Bladder microvascular endothelial cell (primary cell): ENCODE data around the gene ABCA8. TPM values are rescaled to one million over a fixed set of nuclear protein-coding genes. Genes with fewer than 3 reads are reported as not detected.

Source experiments
- total RNA-seq: library from RNA; depleted of rRNA; stranded (reverse); fragments of >200 nt; gene quantifications from 2 replicates; pipeline ENCODE4 v1.2.3, GENCODE V29; 2014

The ABCA8 gene, protein sequence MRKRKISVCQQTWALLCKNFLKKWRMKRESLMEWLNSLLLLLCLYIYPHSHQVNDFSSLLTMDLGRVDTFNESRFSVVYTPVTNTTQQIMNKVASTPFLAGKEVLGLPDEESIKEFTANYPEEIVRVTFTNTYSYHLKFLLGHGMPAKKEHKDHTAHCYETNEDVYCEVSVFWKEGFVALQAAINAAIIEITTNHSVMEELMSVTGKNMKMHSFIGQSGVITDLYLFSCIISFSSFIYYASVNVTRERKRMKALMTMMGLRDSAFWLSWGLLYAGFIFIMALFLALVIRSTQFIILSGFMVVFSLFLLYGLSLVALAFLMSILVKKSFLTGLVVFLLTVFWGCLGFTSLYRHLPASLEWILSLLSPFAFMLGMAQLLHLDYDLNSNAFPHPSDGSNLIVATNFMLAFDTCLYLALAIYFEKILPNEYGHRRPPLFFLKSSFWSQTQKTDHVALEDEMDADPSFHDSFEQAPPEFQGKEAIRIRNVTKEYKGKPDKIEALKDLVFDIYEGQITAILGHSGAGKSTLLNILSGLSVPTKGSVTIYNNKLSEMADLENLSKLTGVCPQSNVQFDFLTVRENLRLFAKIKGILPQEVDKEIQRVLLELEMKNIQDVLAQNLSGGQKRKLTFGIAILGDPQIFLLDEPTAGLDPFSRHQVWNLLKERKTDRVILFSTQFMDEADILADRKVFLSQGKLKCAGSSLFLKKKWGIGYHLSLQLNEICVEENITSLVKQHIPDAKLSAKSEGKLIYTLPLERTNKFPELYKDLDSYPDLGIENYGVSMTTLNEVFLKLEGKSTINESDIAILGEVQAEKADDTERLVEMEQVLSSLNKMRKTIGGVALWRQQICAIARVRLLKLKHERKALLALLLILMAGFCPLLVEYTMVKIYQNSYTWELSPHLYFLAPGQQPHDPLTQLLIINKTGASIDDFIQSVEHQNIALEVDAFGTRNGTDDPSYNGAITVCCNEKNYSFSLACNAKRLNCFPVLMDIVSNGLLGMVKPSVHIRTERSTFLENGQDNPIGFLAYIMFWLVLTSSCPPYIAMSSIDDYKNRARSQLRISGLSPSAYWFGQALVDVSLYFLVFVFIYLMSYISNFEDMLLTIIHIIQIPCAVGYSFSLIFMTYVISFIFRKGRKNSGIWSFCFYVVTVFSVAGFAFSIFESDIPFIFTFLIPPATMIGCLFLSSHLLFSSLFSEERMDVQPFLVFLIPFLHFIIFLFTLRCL (N-terminal part only)
- under 0.01 and 0.25 TPM in 2 replicates for total RNA-seq

DNA sequence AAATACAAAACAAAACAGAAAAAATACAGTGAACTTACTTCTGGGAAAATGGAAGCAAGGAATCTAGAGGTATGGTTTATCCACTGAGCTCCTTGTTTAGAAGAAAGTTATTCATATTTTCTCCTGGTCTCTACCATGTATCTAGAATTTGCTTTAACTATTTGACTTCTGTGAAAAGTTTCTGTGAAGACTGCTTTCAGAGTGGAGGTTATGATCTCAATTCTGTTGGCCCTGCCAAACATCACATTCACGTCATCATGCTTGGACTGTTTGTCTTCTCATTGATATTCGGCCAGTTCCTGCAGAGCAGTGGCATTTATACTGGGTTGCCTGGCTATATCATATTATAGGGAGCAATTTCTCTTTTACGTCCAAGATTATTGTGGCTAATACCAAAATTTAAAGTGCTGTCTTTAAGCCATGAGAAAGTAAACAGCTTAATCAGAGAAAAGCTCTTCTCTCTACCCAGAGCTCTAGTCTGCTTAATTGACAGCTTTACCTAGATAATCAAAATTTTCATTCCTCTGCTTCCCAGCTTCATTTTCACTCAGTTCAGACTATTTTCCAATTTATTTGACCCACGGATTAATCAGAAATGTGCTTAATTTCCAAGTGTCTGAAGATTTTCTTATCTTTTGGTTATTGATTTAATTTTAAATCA is at the start of gene ABCA8:
Gene ABCA8 (minus strand): TSS at position 212 of the 661 bp plus-strand sequence. CDS start 13,358 bp downstream, outside the sequence.

Other genes starting within 250 kb of the ABCA8 start
- gene ABCA9, start 105.5 kb upstream of the ABCA8 start, total RNA-seq: 2.4 and 3.4 TPM in 2 replicates
- gene ABCA6, start 186.5 kb upstream of the ABCA8 start, total RNA-seq: 19.3 and 21.1 TPM in 2 replicates